Tibial nerve (tissue), 3 donors: ENCODE measurements around the gene STK26.

Source experiments
- CTCF ChIP-seq, 5 experiments: fragments of 200-600 bp in 3 of 5; fragments of 450-650 bp in 2 of 5; sonication (generic) in 3 of 5; IDR thresholded peaks; one replicate each; pipeline ENCODE4 v1.5.1; 2016 to 2019; ENCODE audit warnings: antibody characterized with exemption in 5 of 5, mild to moderate bottlenecking in 3 of 5, moderate library complexity in 2 of 5
- POLR2A ChIP-seq, 2 donors: fragments of 450-650 bp; IDR thresholded peaks; one replicate each; pipeline ENCODE4 v1.6.1; 2017; ENCODE audit warnings: antibody characterized with exemption in 2 of 2, mild to moderate bottlenecking in 2 of 2, moderate library complexity in 2 of 2

DNA sequence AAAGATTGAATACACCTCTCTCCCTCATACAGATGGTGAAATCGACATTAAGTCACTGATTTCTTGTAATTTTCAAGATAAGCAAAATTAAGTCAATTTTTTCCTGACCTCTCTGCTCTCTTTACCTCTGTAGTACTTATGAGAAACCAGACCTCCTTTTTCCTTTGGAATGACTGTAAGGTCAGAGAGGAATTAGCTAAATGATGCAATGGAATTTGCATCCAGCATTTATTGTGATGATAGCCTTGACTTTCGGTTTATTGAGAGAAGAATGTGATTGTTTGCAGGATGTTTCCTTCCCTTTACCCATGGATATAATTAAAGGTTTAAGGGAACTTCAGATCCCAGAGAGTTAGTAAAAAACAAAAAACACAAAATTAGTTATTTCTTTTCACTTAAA, 22.4 kb downstream of the STK26 start:
- TF ChIP-seq CTCF (IDR thresholded peaks at IDR 0.05) = no peak
- TF ChIP-seq POLR2A (IDR thresholded peaks at IDR 0.05) = no peak
